ENCODE data around the gene NADK. TPM values are rescaled to one million over a fixed set of nuclear protein-coding genes. Genes with fewer than 3 reads are reported as not detected.
"Not testable (repeated sequence)": the region's sequence is repeated elsewhere in the genome, so short reads cannot be mapped to it uniquely, and the experiment has no call there.

Gene NADK
- total RNA-seq, 2 experiments from 2014 or later = 156 to 184 TPM

- H3K4me1 ChIP-seq (ENCODE audit: insufficient read depth, low read length, poor library complexity, severe bottlenecking); H3K27ac ChIP-seq (ENCODE audit: low read depth, low read length, poor library complexity, severe bottlenecking); H3K79me2 ChIP-seq (ENCODE audit: insufficient read depth, low read depth, low read length); DNase-seq (ENCODE audit: low spot score); H3K9me3 ChIP-seq (ENCODE audit: low read length); intact Hi-C loops (cut with micrococcal nuclease; ENCODE audit: unreplicated experiment); H3K4me3 ChIP-seq (ENCODE audit: low read depth, low read length, poor library complexity, severe bottlenecking); POLR2A ChIA-PET; H3K9me2 ChIP-seq (ENCODE audit: insufficient read depth, low read length); CTCF ChIA-PET (ENCODE audit: unreplicated experiment); H4K20me1 ChIP-seq (ENCODE audit: insufficient read depth, low read length); H2AFZ ChIP-seq (ENCODE audit: low read length); BruUV-seq (replicated peaks); H3K36me3 ChIP-seq (ENCODE audit: insufficient read depth, low read length): not testable (repeated sequence)
- H3K4me2 ChIP-seq (ENCODE audit: low read length) = peak overlapping the region; percentile 20; the same call in 1 of the 2 replicates
Observed at GRCh38 chr1:1738799-1739337, 39.4 kb downstream of the NADK start.

- H3K9me3 ChIP-seq (ENCODE audit: low read length); intact Hi-C loops (cut with micrococcal nuclease; ENCODE audit: unreplicated experiment); BruUV-seq (replicated peaks); H3K4me1 ChIP-seq (ENCODE audit: insufficient read depth, low read length, poor library complexity, severe bottlenecking); H2AFZ ChIP-seq (ENCODE audit: low read length); H3K4me3 ChIP-seq (ENCODE audit: low read depth, low read length, poor library complexity, severe bottlenecking); CTCF ChIA-PET (ENCODE audit: unreplicated experiment); H3K27ac ChIP-seq (ENCODE audit: low read depth, low read length, poor library complexity, severe bottlenecking); POLR2A ChIA-PET; H3K9me2 ChIP-seq (ENCODE audit: insufficient read depth, low read length); H3K36me3 ChIP-seq (ENCODE audit: insufficient read depth, low read length); H3K79me2 ChIP-seq (ENCODE audit: insufficient read depth, low read depth, low read length); DNase-seq (ENCODE audit: low spot score); H4K20me1 ChIP-seq (ENCODE audit: insufficient read depth, low read length): not testable (repeated sequence)
- H3K4me2 ChIP-seq (ENCODE audit: low read length) = peak overlapping the region; percentile 40; the same call in 1 of the 2 replicates
Observed at GRCh38 chr1:1737675-1738590, 40.3 kb downstream of the NADK start.

- H3K4me1 ChIP-seq (ENCODE audit: insufficient read depth, low read length, poor library complexity, severe bottlenecking) = no peaks in the 10 kb centered on the region
- no peak overlapping the region for H3K4me2 ChIP-seq (ENCODE audit: low read length)
- BruUV-seq (replicated peaks) = no TSS peak
- peaks cover 12% of the 10 kb centered on the region for H3K36me3 ChIP-seq (ENCODE audit: insufficient read depth, low read length)
- H3K79me2 ChIP-seq (ENCODE audit: insufficient read depth, low read depth, low read length) = no peaks in the 10 kb centered on the region
- CTCF ChIA-PET (ENCODE audit: unreplicated experiment) = no interaction called here
- H2AFZ ChIP-seq (ENCODE audit: low read length) = no peak overlapping the region
- no peaks in the 10 kb centered on the region for H3K9me3 ChIP-seq (ENCODE audit: low read length)
- no peak for DNase-seq (ENCODE audit: low spot score)
- intact Hi-C loops (cut with micrococcal nuclease; ENCODE audit: unreplicated experiment) = no loop called here
- no peak overlapping the region for H3K4me3 ChIP-seq (ENCODE audit: low read depth, low read length, poor library complexity, severe bottlenecking)
- H3K9me2 ChIP-seq (ENCODE audit: insufficient read depth, low read length) = no peaks in the 10 kb centered on the region
- no peak overlapping the region for H3K27ac ChIP-seq (ENCODE audit: low read depth, low read length, poor library complexity, severe bottlenecking)
- TF ChIP-seq CTCF (conservative IDR thresholded peaks at IDR 0.05; ENCODE audit: low read length) = no peak
- TF ChIP-seq EZH2phosphoT487 (IDR thresholded peaks at IDR 0.05; ENCODE audit: borderline replicate concordance, low read depth, low read length) = no peak
- H4K20me1 ChIP-seq (ENCODE audit: insufficient read depth, low read length) = no peaks in the 10 kb centered on the region
- POLR2A ChIA-PET = no interaction called here
Observed at GRCh38 chr1:1732381-1732780, 45.9 kb downstream of the NADK start.

Measured in OCI-LY7 (cell line).